GM18870 (cell line): ENCODE data around the gene RASL12.
"Not testable (repeated sequence)": the region's sequence is repeated elsewhere in the genome, so short reads cannot be mapped to it uniquely, and the experiment has no call there.

Experiments
- ATAC-seq: cut with Tn5 transposase; IDR thresholded peaks from one replicate; pipeline ENCODE4 v1.9.1; 2021; ENCODE audit warnings: moderate library complexity; ENCODE audit not compliant: unreplicated experiment

The RASL12 gene, protein sequence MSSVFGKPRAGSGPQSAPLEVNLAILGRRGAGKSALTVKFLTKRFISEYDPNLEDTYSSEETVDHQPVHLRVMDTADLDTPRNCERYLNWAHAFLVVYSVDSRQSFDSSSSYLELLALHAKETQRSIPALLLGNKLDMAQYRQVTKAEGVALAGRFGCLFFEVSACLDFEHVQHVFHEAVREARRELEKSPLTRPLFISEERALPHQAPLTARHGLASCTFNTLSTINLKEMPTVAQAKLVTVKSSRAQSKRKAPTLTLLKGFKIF

GRCh38 chr15:65067645-65068402, at the start of gene RASL12:
TSS of gene RASL12 (minus strand) at chr15:65067991. CDS start at chr15:65067835, 156 bp downstream.
- ATAC-seq, result no peak

DNA sequence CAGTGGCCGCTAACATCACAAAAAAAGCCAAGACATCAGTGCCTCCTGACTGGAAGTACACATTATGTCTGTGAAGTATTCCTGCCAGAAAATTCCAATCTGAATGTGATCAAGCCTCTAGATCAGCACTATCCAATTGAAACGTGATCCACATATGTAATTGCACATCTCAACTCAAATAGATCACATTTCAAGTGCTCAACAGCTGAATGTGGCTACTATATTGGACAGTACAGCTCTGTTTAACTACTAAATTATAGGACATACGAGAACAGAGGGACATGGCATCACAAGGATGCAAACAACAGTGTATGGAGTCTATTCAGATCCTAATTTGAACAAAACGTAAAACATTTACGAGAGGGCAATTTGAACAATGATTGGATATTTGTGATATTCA, 47.8 kb upstream of the RASL12 start:
- no peak for ATAC-seq

GRCh38 chr15:65115086-65115485, 47.3 kb upstream of the RASL12 start, which contains the start of gene UBAP1L:
TSS of gene UBAP1L (minus strand) at chr15:65115200. CDS start at chr15:65106215, 8,985 bp downstream.
- no peak for ATAC-seq

DNA sequence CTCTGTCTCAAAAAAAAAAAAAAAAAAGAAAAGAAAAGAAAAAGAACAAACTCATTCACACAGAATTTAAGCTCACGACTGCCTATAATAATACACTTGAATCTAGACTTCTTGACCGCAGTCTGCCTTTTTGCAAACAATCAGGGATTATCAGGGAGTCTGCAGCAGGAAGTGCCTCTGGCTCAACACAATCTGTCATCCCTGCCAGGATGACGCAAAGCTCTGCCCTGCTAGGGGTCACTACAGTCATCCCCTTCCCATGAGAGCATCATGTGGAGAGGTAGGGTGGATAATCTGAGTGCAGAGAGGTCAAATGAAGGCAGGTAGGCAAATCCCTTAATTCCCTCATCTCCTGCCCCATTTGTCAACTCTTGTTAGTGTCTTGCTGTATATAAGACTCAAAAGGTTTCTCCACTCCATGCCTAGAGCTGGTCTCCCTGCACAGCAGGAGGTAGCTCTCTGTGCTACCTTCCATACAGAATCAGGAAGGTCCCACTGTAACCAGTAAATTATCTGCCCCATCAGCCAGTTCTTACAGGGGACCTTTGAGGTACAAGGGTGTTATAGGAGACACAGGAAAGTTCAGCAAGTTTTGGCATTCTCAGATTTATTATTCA, 43.0 kb upstream of the RASL12 start:
- ATAC-seq, result no peak

DNA sequence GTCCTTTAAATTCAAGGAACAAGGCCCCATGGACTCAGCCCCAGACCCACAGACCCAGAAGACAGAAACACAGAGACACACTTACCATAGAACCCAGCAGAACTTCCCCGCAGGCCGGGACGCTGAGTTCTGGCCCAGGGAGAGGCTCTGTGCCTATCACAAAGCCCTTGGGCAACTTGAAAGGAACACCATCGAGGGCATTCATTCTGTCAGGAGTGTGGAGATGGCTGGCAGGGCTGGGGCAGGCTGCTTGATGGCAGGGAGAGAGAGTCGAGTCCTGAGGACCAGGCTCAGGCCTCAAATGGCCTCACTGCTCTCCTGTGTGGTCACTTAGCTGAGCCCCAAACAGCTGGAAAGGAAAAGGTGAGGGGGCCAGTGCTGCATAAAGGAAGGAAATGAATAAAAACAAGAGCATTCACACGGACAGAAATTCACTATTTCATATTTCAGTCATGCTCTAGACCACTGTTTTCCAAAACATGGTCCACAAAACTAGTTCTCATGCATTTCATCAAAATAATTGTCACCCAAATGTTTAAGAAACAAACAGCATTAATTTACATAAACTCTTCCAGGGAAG, 38.3 kb upstream of the RASL12 start:
- ATAC-seq, result no peak

GRCh38 chr15:65105038-65105437, 37.2 kb upstream of the RASL12 start:
- no peak for ATAC-seq

GRCh38 chr15:65102912-65103311, 35.1 kb upstream of the RASL12 start:
- ATAC-seq, result no peak

- no peak for ATAC-seq
Measured at GRCh38 chr15:65101891-65102708, 34.3 kb upstream of the RASL12 start.

DNA sequence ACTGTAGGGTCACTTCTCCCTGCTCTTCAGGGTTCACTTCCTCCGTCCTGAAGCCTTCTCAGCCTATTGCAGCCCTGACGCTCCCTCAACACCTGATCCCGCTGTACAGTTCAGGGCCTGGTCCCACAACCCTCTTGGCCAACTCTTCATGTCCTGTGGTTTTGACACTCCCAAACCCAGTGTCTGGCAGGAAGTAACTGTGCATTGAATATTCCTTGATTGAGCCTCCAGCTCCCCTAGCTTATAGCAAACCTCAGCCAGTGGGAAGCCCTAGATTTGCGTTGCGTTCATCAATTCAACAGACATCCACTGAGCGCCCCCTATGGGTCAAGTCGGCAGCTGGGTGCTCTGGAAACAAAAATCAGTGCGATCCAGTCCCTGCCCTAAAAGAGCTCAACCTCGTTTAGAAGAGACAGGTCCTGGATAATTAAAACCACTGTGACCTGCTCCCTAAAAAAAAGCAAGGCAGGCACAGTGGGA, 33.7 kb upstream of the RASL12 start:
- ATAC-seq, result no peak

DNA sequence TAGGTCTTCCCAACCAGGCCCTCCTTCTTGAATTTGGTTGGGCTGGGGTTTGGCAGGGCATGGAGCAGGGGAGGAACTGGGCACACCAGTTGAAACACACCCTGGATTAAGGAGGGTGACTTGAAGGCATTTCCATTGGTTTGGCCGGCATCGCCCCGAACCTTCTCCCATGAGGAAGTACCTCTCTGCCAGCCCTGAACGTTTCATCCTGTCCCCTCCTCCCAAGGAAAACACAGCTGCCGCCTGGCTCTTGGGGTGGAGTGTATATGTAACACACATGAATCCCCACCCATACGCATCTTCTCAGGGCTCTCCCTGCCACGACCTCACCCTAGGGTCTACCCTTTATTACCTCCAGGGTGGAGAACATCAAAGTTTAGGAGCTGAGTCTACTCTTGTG, 32.7 kb upstream of the RASL12 start:
- no peak for ATAC-seq

DNA sequence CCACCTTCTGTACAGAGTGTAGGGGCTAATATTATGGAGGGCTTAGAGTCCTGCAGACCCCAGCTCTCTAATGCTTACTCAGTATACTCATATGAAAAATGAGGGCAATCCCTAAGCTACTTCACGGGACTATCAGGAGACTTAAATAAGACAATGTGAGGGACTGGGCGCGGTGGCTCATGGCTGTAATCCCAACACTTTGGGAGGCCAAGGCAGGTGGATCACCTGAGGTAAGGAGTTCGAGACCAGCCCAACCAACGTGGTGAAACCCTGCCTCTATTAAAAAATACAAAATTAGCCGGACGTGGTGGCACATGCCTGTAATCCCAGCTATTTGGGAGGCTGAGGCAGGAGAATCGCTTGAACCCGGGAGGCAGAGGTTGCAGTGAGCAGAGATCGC, 32.0 kb upstream of the RASL12 start:
- not testable (repeated sequence) for ATAC-seq

DNA sequence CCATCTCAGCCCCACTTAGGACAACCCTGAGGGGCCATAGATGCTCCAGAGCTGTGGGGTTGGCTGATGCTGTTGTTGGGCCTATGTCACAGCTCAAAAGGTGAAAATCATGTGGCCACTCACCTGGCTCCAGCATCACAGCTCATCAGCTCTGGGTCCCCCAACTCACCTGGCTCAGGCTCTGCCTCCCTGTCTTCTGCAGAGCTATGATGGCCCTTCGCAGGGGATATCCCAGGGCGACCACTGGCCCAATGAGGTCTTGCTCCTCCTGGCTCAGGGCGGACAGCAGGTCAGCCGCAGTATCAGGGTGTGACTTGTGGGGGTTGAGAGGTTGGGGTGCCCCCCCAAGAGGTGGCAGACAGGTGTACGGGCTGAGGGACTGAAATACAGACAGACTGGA, 31.5 kb upstream of the RASL12 start:
- ATAC-seq, result no peak

- ATAC-seq, result no peak
Measured at GRCh38 chr15:65097651-65098263, 30.0 kb upstream of the RASL12 start.

DNA sequence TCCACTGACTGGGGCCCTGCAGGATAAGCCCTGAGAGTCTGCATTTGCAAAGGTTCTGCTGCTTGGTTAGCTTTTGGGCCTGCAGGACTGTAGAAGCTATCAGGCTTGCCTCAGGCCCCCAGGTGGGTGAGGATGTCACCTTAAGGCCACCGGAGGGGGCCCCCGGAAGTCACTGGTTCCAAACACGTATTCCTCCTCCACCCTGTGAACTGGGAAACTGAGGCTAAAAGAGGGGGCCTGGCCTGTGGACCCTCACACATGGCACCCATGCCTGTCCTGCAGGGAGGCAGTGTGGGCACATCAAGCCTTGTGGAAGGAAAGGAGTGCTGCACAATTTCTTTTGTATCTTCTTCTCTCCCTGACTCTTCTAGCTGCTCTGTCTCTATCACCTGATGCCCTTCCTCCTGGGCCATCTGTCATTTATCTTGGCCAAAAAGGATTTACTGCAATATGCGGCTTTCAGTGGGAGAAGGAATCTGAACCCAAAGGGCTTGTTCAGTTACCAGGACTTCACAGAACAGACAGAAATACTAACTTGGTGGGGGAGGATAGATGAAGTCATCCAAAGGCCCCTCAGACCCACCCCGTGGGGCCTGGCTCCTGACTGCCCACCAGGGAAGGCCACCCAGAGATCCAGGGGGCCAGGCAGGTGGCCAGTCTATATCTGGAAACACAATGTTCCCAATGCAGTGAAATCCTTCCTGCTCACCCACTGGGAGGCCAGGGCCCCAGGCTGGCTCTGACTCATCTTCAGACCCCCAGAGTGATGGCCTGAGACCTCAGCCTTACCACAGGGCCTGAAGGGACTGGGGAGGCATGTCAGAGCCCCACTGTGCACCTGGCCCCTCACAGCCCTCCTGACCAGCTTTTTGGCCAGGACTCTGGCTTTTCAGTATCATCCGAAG, 28.9 kb upstream of the RASL12 start:
- ATAC-seq, result no peak

DNA sequence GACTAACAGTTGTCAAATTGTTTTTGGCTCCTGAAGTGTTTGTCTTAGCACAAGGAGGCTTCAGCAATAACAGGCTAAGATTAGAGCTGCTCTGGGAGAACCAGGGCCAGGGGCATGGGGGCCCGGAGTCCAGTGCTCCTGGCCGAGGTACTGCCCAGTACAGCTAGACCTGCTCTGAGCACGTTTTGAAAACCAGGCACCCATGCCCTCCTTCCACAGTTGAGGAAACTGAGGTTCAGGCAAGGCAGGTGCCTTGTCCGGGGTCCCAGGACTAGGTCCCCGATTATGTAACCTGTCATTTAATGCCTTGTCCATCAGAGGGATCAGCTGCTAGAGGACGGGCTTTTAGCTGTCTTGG, 27.9 kb upstream of the RASL12 start:
- no peak for ATAC-seq

- ATAC-seq, result no peak
Measured at GRCh38 chr15:65095011-65095746, 27.4 kb upstream of the RASL12 start.

DNA sequence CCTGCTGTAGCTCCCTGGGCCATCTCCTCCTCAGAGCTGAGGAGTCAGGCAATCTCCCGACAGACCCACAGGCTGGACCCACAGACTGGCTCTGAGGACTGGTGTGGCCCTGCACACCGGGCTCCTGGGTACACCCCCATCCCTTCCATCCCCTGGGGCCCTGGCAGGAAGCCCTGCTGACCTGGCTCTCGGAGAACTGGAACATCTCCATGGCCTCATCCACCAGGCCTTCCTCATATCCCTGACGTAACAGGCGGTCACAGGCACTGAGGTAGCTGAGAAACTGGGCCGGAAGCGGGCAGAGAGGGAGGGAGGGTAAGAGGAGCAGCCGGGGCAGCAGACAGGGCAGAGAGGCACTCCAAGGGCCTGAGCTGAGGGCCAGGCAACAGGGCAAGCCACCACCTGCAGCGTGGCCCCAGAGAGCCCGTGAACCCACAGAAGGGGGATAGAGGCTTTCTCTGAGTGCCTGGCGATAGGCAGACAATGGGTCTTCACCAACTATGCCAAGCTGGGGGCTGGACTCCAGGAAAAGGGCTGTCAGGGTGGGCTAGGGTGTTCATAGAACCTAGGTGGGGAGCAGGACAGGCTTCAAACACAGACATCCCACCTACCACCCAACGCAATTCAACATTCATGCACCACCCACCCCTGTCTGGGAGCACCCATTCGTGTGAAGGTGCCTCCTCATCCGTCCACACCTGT, 26.7 kb upstream of the RASL12 start:
- no peak for ATAC-seq

DNA sequence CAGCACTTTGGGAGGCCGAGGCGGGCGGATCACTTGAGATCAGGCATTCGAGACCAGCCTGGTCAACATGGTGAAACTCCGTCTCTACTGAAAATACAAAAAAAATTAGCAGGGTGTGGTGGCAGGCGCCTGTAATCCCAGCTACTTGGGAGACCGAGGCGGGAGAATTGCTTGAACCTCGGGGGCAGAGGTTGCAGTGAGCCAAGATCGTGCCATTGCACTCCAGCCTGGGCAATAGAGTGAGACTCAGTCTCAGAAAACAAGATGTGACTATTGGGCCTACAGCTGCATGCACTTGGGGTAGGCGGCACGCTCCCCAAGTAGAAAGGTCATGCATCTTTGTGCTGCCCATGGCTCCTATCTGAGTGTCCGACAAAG, 26.0 kb upstream of the RASL12 start:
- ATAC-seq, result not testable (repeated sequence)
